ENCODE results near the gene ZNF511. TPM values are rescaled to one million over a fixed set of nuclear protein-coding genes. Genes with fewer than 3 reads are reported as not detected.

ZNF511 gene
- total RNA-seq, 1 donor from 2014 or later = 75.6 TPM

- no peak overlapping the region for H3K4me3 Mint-ChIP-seq
- no peak for DNase-seq (ENCODE audit: low read depth, low spot score)
- no peaks in the 10 kb centered on the region for H3K36me3 Mint-ChIP-seq (ENCODE audit: low read depth)
- no peak for TF ChIP-seq CTCF (conservative IDR thresholded peaks at IDR 0.05)
- no peak overlapping the region for H3K27ac Mint-ChIP-seq (ENCODE audit: unreplicated experiment)
- H3K4me1 Mint-ChIP-seq = peaks cover 3% of the 10 kb centered on the region
- H3K27me3 Mint-ChIP-seq (ENCODE audit: low read depth) = peaks cover 38% of the 10 kb centered on the region
- H3K9me3 Mint-ChIP-seq = peaks cover 6% of the 10 kb centered on the region
These were observed 29.7 kb downstream of the ZNF511 start for GRCh38 chr10:133338080-133339071.

GRCh38 chr10:133339708-133340380, 31.1 kb downstream of the ZNF511 start:
- no peaks in the 10 kb centered on the region for H3K36me3 Mint-ChIP-seq (ENCODE audit: low read depth)
- H3K9me3 Mint-ChIP-seq = peaks cover 6% of the 10 kb centered on the region
- H3K4me1 Mint-ChIP-seq = peaks cover 2% of the 10 kb centered on the region
- DNase-seq (ENCODE audit: low read depth, low spot score) = no peak
- TF ChIP-seq CTCF (conservative IDR thresholded peaks at IDR 0.05) = no peak
- no peak overlapping the region for H3K4me3 Mint-ChIP-seq
- no peak overlapping the region for H3K27ac Mint-ChIP-seq (ENCODE audit: unreplicated experiment)
- H3K27me3 Mint-ChIP-seq (ENCODE audit: low read depth) = peaks cover 31% of the 10 kb centered on the region

DNA sequence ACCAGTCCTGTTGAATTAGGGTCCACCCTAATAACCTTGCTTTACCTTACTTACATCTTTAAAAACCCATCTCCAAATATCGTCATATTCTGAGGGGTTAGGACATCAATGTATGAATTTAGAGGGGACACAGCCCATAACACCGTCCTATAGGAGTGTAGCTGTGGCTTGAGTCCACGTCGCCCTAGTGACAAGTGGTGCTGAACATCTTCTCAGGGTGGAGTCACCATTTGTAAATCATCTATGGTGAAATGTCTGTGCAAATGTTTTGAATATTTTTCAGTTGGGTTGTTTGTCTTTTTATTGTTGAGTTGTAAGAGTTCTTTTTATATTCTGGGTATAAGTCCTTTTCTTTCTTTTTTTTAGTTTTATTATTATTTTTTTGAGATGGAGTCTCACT, 33.3 kb downstream of the ZNF511 start:
- H3K27me3 Mint-ChIP-seq (ENCODE audit: low read depth) = peaks cover 28% of the 10 kb centered on the region
- H3K4me1 Mint-ChIP-seq = peaks cover 4% of the 10 kb centered on the region
- H3K27ac Mint-ChIP-seq (ENCODE audit: unreplicated experiment) = no peak overlapping the region
- TF ChIP-seq CTCF (conservative IDR thresholded peaks at IDR 0.05) = no peak
- no peaks in the 10 kb centered on the region for H3K36me3 Mint-ChIP-seq (ENCODE audit: low read depth)
- DNase-seq (ENCODE audit: low read depth, low spot score) = no peak
- peaks cover 6% of the 10 kb centered on the region for H3K9me3 Mint-ChIP-seq
- H3K4me3 Mint-ChIP-seq = peak overlapping the region; percentile 28

- H3K4me1 Mint-ChIP-seq = peaks cover 4% of the 10 kb centered on the region
These were observed 34.2 kb downstream of the ZNF511 start for GRCh38 chr10:133342942-133343341.

More at GRCh38 chr10:133342942-133343341, 34.2 kb downstream of the ZNF511 start:
- Mint-ChIP-seq H3K27ac (ENCODE audit: unreplicated experiment) (no peak overlapping the region), H3K27me3 (ENCODE audit: low read depth) (peaks cover 28% of the 10 kb centered on the region), H3K36me3 (ENCODE audit: low read depth) (no peaks in the 10 kb centered on the region), H3K4me3 (no peak overlapping the region), H3K9me3 (peaks cover 6% of the 10 kb centered on the region)
- DNase-seq (ENCODE audit: low read depth, low spot score) = no peak
- no peak for TF ChIP-seq CTCF (conservative IDR thresholded peaks at IDR 0.05)

All from neural crest cell (in vitro differentiated cells).